HCT116 (cell line): ENCODE data around the gene CIRBP.

ENCODE experiments used
- CBX3 ChIP-seq: IDR thresholded peaks from 2 replicates; pipeline ENCODE4 v1.6.1; 2012; ENCODE audit warnings: low read depth
- CTCF ChIP-seq, 3 experiments: fragments of 200-600 bp in 1 of 3; sonication (generic) in 1 of 3; IDR thresholded peaks in 2 of 3; conservative IDR thresholded peaks in 1 of 3; 2 replicates each; pipeline ENCODE4 v1.5.1; 2012 to 2017; ENCODE audit warnings: low read depth in 2 of 3, low read length in 2 of 3, antibody characterized with exemption in 1 of 3, borderline replicate concordance in 1 of 3, control low read depth in 1 of 3, mild to moderate bottlenecking in 1 of 3, mixed read lengths in 1 of 3, mixed run types in 1 of 3, moderate library complexity in 1 of 3; ENCODE audit not compliant: insufficient read depth in 1 of 3
- EGR1 ChIP-seq: IDR thresholded peaks from 2 replicates; pipeline ENCODE4 v1.6.1; 2012; ENCODE audit warnings: low read depth
- EZH2 ChIP-seq: fragments of 200-600 bp; sonication (generic); IDR thresholded peaks from 2 replicates; pipeline ENCODE4 v1.6.1; 2017; ENCODE audit warnings: antibody characterized with exemption, mixed run types
- EZH2phosphoT487 ChIP-seq: fragments of 200-600 bp; IDR thresholded peaks from 2 replicates; pipeline ENCODE4 v1.6.1; 2018; ENCODE audit warnings: antibody characterized with exemption, borderline replicate concordance
- MAX ChIP-seq: IDR thresholded peaks from 2 replicates; pipeline ENCODE4 v1.6.1; 2012
- POLR2A ChIP-seq: IDR thresholded peaks from 2 replicates; pipeline ENCODE4 v1.7.0; 2011; ENCODE audit warnings: borderline replicate concordance; ENCODE audit not compliant: insufficient read depth, insufficient read length; ENCODE audit errors: extremely low read depth
- POLR2AphosphoS5 ChIP-seq: IDR thresholded peaks from 2 replicates; pipeline ENCODE4 v1.6.1; 2011; ENCODE audit warnings: mild to moderate bottlenecking, low read depth, low read length, moderate library complexity
- RAD21 ChIP-seq: IDR thresholded peaks from 2 replicates; pipeline ENCODE4 v1.6.1; 2012; ENCODE audit warnings: low read depth, mild to moderate bottlenecking
- SIN3A ChIP-seq: IDR thresholded peaks from 2 replicates; pipeline ENCODE4 v1.6.1; 2012; ENCODE audit warnings: low read depth
- SRF ChIP-seq: IDR thresholded peaks from 2 replicates; pipeline ENCODE4 v1.6.1; 2012; ENCODE audit warnings: low read depth
- TCF7L2 ChIP-seq: IDR thresholded peaks from 2 replicates; pipeline ENCODE4 v1.7.0; 2011; ENCODE audit warnings: borderline replicate concordance, inconsistent platforms; ENCODE audit not compliant: insufficient read depth, insufficient read length; ENCODE audit errors: extremely low read depth
- ZFX ChIP-seq: fragments of 450-650 bp; IDR thresholded peaks from 2 replicates; pipeline ENCODE4 v1.6.1; 2017
- ZNF274 ChIP-seq: fragments of 200-500 bp; sonication (Bioruptor generic); IDR thresholded peaks from 2 replicates; pipeline ENCODE4 v1.6.1; 2014; ENCODE audit warnings: mild to moderate bottlenecking, low read depth, low read length, inconsistent platforms

- TF ChIP-seq CTCF (IDR thresholded peaks at IDR 0.05 in 2 of 3, conservative IDR thresholded peaks at IDR 0.05 in 1 of 3; ENCODE audit: borderline replicate concordance in 1 of 3, insufficient read depth in 1 of 3, low read depth in 2 of 3, low read length in 2 of 3) (no peak), POLR2A (no peak), MAX (no peak), EGR1 (no peak), ZNF274 (no peak), TCF7L2 (no peak), EZH2 (no peak), CBX3 (no peak), RAD21 (no peak), EZH2phosphoT487 (no peak), SRF (no peak), ZFX (no peak), SIN3A (no peak), POLR2AphosphoS5 (no peak)
Measured at GRCh38 chr19:1238369-1239303, 30.5 kb upstream of the CIRBP start.
